B cell (primary cell): Measurements from ENCODE around the gene NSD1. TPM values are rescaled to one million over a fixed set of nuclear protein-coding genes. Genes with fewer than 3 reads are reported as not detected.
"Not testable (repeated sequence)": the region's sequence is repeated elsewhere in the genome, so short reads cannot be mapped to it uniquely, and the experiment has no call there.

Experiments
- ATAC-seq: fragments of 200-7000 bp; cut with Tn5 transposase; one replicate; pipeline ENCODE4 v1.10.0; 2021; ENCODE audit warnings: low read depth, mild to moderate bottlenecking, moderate number of reproducible peaks, moderate library complexity
- CTCF ChIA-PET: fragments of 350-600 bp; sonication (Branson Sonifier 250); formaldehyde crosslinking; loops from one replicate; lab custom pipeline; 2021; ENCODE audit warnings: antibody characterized with exemption, inconsistent platforms; lab: Charles Lee
- POLR2A ChIA-PET: fragments of 350-600 bp; sonication (Branson Sonifier 250); formaldehyde crosslinking; loops from one replicate; lab custom pipeline; 2021; ENCODE audit warnings: antibody characterized with exemption; lab: Charles Lee
- DNase-seq: peaks from one replicate; pipeline ENCODE4 v3.0.0; 2013
- H2AFZ ChIP-seq: 2 replicates; pipeline ENCODE4 v1.6.1; 2012; ENCODE audit warnings: mild to moderate bottlenecking, low read depth, low read length; ENCODE audit not compliant: insufficient read depth, poor library complexity, severe bottlenecking
- H3K27ac ChIP-seq, 2 donors: 1 replicate in 1 of 2; 2 replicates in 1 of 2; pipeline ENCODE4 v1.5.1; 2012 to 2013; ENCODE audit warnings: low read length in 2 of 2, mild to moderate bottlenecking in 2 of 2, moderate library complexity in 1 of 2
- H3K27me3 ChIP-seq, 4 experiments: fragments of 200-600 bp in 1 of 4; sonication (generic) in 1 of 4; replicated peaks in 1 of 4; 1 replicate in 2 of 4; 2 replicates in 2 of 4; pipeline versions ENCODE4 v1.6.1 to v1.7.0; 2013 to 2016; ENCODE audit warnings: low read length in 3 of 4, mild to moderate bottlenecking in 2 of 4, mixed read lengths in 1 of 4, moderate library complexity in 1 of 4; ENCODE audit not compliant: insufficient read depth in 4 of 4, control insufficient read depth in 3 of 4; ENCODE audit errors: control extremely low read depth in 1 of 4
- H3K36me3 ChIP-seq, 2 experiments: replicated peaks in 1 of 2; 1 replicate in 1 of 2; 2 replicates in 1 of 2; pipeline versions ENCODE4 v1.6.1 to v1.7.1; 2013; ENCODE audit warnings: low read length in 1 of 2; ENCODE audit not compliant: insufficient read depth in 2 of 2, control insufficient read depth in 1 of 2; ENCODE audit errors: control extremely low read depth in 1 of 2, extremely low read depth in 1 of 2
- H3K4me1 ChIP-seq, 2 donors: fragments of 200-600 bp in 1 of 2; sonication (generic) in 1 of 2; 1 replicate in 1 of 2; 2 replicates in 1 of 2; pipeline versions ENCODE4 v1.5.1 to v1.6.1; 2013 to 2017; ENCODE audit warnings: low read length in 2 of 2; ENCODE audit not compliant: control insufficient read depth in 2 of 2, insufficient read depth in 2 of 2
- H3K4me2 ChIP-seq: replicated peaks from 2 replicates; pipeline ENCODE3; 2012; ENCODE audit warnings: mild to moderate bottlenecking, low read depth, low read length; ENCODE audit not compliant: poor library complexity, severe bottlenecking
- H3K4me3 ChIP-seq, 5 experiments: fragments of 200-600 bp in 1 of 5; sonication (generic) in 1 of 5; 1 replicate in 3 of 5; 2 replicates in 2 of 5; pipeline versions ENCODE4 v1.5.1 to v1.7.0; 2011 to 2016; ENCODE audit warnings: low read length in 4 of 5, mild to moderate bottlenecking in 4 of 5, low read depth in 2 of 5, control low read depth in 1 of 5, moderate library complexity in 1 of 5; ENCODE audit not compliant: insufficient read depth in 1 of 5; ENCODE audit errors: control extremely low read depth in 1 of 5, extremely low read depth in 1 of 5
- H3K79me2 ChIP-seq: fragments of 200-600 bp; sonication (generic); one replicate; pipeline ENCODE4 v1.6.0; 2016; ENCODE audit warnings: low read length; ENCODE audit not compliant: control insufficient read depth, insufficient read depth
- H3K9ac ChIP-seq: fragments of 200-600 bp; sonication (generic); 2 replicates; pipeline ENCODE4 v1.6.1; 2017; ENCODE audit warnings: mild to moderate bottlenecking, low read length, moderate library complexity
- H3K9me3 ChIP-seq, 3 donors: one replicate each; pipeline versions ENCODE4 v1.6.1 to v1.7.1; 2013; ENCODE audit warnings: low read length in 2 of 3; ENCODE audit not compliant: control insufficient read depth in 2 of 3, insufficient read depth in 1 of 3; ENCODE audit errors: control extremely low read depth in 1 of 3
- H4K20me1 ChIP-seq: 2 replicates; pipeline ENCODE4 v1.6.0; 2012; ENCODE audit warnings: mild to moderate bottlenecking, low read length; ENCODE audit not compliant: insufficient read depth, control insufficient read depth, poor library complexity, severe bottlenecking
- H3K27ac Mint-ChIP-seq: one replicate; pipeline ENCODE4 v1.8.0; 2021; ENCODE audit warnings: mixed read lengths
- H3K27me3 Mint-ChIP-seq: one replicate; pipeline ENCODE4 v1.8.0; 2021; ENCODE audit warnings: mixed read lengths
- H3K4me1 Mint-ChIP-seq: one replicate; pipeline ENCODE4 v1.8.0; 2021; ENCODE audit warnings: mixed read lengths
- H3K4me3 Mint-ChIP-seq: one replicate; pipeline ENCODE4 v1.8.0; 2021; ENCODE audit warnings: mixed read lengths
- H3K9me3 Mint-ChIP-seq: one replicate; pipeline ENCODE4 v1.8.0; 2022; ENCODE audit warnings: mixed read lengths; ENCODE audit not compliant: insufficient read depth
- EZH2 ChIP-seq: IDR thresholded peaks from 2 replicates; pipeline ENCODE4 v1.6.1; 2012; ENCODE audit warnings: borderline replicate concordance, low read depth, mild to moderate bottlenecking, moderate library complexity, low read length; ENCODE audit not compliant: insufficient read depth, poor library complexity, severe bottlenecking
- WGBS: methylation state at CpG from one replicate; pipeline ENCODE4 v1.1.5; 2013; ENCODE audit warnings: missing lambda C conversion rate; ENCODE audit not compliant: insufficient coverage; 5-methylcytosine and 5-hydroxymethylcytosine counted together
- intact Hi-C: fragments of 100-400 bp; cut with micrococcal nuclease; formaldehyde crosslinking; loops from one replicate; pipeline ENCODE4 v1.10.0; 2022
- polyA plus RNA-seq: library from polyadenylated mRNA; depleted of rRNA; stranded (reverse); fragments of >200 nt; gene quantifications from 2 replicates; pipeline ENCODE4 v1.2.3, GENCODE V29; 2012
- total RNA-seq, 2 donors: library from RNA; stranded (reverse); fragments of 120-200 nt in 1 of 2; gene quantifications; 1 replicate in 1 of 2; 2 replicates in 1 of 2; pipeline versions ENCODE4 v1.2.3 to v1.2.4, GENCODE V29; 2013 to 2022
- TF ChIP-seq, protein P1 (sequence below): fragments of 200-600 bp; IDR thresholded peaks from one replicate; pipeline ENCODE4 v1.8.0; 2022; ENCODE audit warnings: antibody characterized with exemption, mild to moderate bottlenecking

Gene NSD1
- total and polyA plus RNA-seq, 2 donors (not counting 1 experiment from before 2014, with no cell fraction given) = 10.8 to 145 TPM

DNA sequence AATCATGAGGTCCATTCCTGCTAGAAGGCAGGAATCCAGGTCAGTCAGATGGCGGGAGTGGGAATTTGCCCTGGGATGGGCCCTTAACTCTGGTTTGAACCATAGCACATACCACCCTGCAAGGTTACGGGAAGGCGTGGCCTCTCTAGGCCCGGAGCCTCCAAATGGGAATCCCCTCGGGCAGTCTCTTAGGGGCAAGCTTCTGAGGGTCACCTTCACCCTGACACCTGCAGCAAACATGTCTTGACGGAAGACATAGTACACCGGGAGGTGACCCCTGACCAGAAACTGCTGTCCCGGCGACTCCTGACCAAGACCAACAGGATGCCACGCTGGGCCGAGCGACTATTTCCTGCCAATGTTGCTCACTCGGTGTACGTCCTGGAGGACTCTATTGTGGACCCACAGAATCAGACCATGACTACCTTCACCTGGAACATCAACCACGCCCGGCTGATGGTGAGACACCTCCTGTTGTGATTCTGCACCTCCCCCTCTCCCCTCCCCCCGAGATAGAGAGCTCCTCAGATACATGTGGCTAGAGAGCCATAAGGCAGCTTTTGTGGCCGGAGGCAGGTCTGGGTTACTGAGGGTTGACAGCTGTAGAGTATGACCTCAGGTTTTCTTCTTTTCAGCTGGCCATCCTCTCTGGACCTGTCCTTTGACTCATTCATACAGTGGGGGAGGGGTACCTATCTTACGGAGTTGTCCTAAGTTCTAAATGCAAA, 171.0 kb downstream of the NSD1 start:
- Histone ChIP-seq H3K27ac (peak overlapping the region in 1 of 2 donors; percentile 81), H3K9me3 (peaks cover 0 to 2% (median 0%) of the 10 kb centered on the region in 3 donors), H3K79me2 (peaks cover 51% of the 10 kb centered on the region), H3K27me3 (no peaks in the 10 kb centered on the region), H3K4me2 (peak overlapping the region; percentile 87), H4K20me1 (peaks cover 31% of the 10 kb centered on the region), H3K36me3 (peaks cover 2 to 37% of the 10 kb centered on the region in 2 experiments), H3K4me3 (peak overlapping the region; percentile 71 to 97 (median 91)), H3K9ac (peak overlapping the region; percentile 93), H2AFZ (peak overlapping the region; percentile 93), H3K4me1 (peaks cover 61 to 78% of the 10 kb centered on the region in 2 donors)
- 34% methylated on average over 5 of the region's 19 CpGs for WGBS
- ATAC-seq = no peak
- H3K9me3 Mint-ChIP-seq = no peaks in the 10 kb centered on the region
- peak overlapping the region; percentile 95 for H3K4me3 Mint-ChIP-seq
- H3K27ac Mint-ChIP-seq = peak overlapping the region; percentile 92
- intact Hi-C loops = loop anchor here (5.0 kb wide), 3 partner anchors 192 to 298 kb away; partner anchors contain the start of genes B4GALT7 and DOK3
- DNase-seq = peak; percentile 38
- no peaks in the 10 kb centered on the region for H3K27me3 Mint-ChIP-seq
- TF ChIP-seq, protein P1, sequence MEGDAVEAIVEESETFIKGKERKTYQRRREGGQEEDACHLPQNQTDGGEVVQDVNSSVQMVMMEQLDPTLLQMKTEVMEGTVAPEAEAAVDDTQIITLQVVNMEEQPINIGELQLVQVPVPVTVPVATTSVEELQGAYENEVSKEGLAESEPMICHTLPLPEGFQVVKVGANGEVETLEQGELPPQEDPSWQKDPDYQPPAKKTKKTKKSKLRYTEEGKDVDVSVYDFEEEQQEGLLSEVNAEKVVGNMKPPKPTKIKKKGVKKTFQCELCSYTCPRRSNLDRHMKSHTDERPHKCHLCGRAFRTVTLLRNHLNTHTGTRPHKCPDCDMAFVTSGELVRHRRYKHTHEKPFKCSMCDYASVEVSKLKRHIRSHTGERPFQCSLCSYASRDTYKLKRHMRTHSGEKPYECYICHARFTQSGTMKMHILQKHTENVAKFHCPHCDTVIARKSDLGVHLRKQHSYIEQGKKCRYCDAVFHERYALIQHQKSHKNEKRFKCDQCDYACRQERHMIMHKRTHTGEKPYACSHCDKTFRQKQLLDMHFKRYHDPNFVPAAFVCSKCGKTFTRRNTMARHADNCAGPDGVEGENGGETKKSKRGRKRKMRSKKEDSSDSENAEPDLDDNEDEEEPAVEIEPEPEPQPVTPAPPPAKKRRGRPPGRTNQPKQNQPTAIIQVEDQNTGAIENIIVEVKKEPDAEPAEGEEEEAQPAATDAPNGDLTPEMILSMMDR = no peak
- TF ChIP-seq EZH2 = no peak
- H3K4me1 Mint-ChIP-seq = peaks cover 73% of the 10 kb centered on the region
- POLR2A ChIA-PET = interaction anchor here (0.6 kb wide), 3 partner anchors 69 to 235 kb away, joined by 3 read pairs; no protein-coding TSS in a partner anchor
- CTCF ChIA-PET = interaction anchor here (0.6 to 1.1 kb wide), 3 partner anchors 46 to 127 kb away, joined by 3 to 4 read pairs (median 3); no protein-coding TSS in a partner anchor

DNA sequence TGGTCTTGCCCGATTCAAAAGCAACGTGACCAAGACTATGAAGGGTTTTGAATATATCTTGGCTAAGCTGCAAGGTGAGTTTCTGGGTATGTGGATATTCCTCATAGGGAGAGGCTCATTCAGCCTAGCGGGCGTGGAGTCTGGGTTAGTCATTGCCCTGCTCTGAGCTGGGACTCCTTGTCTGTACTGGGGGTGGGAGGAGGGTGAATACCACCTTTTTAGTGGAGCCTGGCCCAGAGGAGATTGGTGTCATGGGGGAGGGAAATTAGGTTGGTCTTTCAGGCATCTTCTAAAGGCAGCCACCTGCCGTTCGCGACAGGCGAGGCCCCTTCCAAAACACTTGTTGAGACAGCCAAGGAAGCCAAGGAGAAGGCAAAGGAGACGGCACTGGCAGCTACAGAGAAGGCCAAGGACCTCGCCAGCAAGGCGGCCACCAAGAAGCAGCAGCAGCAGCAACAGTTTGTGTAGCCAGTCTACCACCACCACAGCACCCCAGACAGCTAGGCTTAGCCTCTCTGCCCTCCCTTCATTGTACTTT, 172.6 kb downstream of the NSD1 start:
- intact Hi-C loops, H3K9me3 ChIP-seq, H3K4me3 ChIP-seq, H3K27ac ChIP-seq, H3K27me3 Mint-ChIP-seq, H3K9me3 Mint-ChIP-seq, ATAC-seq, H3K4me2 ChIP-seq, H2AFZ ChIP-seq, H3K9ac ChIP-seq, DNase-seq, H3K27me3 ChIP-seq: not testable (repeated sequence)
- peaks cover 73% of the 10 kb centered on the region for H3K4me1 Mint-ChIP-seq
- WGBS = 95% methylated on average over 8 of the region's 11 CpGs
- H3K79me2 ChIP-seq = peaks cover 53% of the 10 kb centered on the region
- peak overlapping the region; percentile 45 for H3K4me3 Mint-ChIP-seq
- POLR2A ChIA-PET = interaction anchor here (0.6 kb wide), 1 partner anchor 12 kb away, joined by 3 read pairs; no protein-coding TSS in a partner anchor
- peak overlapping the region; percentile 32 for H3K27ac Mint-ChIP-seq
- H4K20me1 ChIP-seq = peaks cover 46% of the 10 kb centered on the region
- peaks cover 2 to 35% of the 10 kb centered on the region in 2 experiments for H3K36me3 ChIP-seq
- H3K4me1 ChIP-seq = peaks cover 62 to 78% of the 10 kb centered on the region in 2 donors
- CTCF ChIA-PET = interaction anchor here (1.0 kb wide), 1 partner anchor 9 kb away, joined by 3 read pairs; no protein-coding TSS in a partner anchor
